GM19099 (cell line): ENCODE measurements around the gene IQSEC1.

Experiments
- POLR2A ChIP-seq: IDR thresholded peaks from 3 replicates; pipeline ENCODE4 v1.6.1; 2011; ENCODE audit warnings: low read depth; ENCODE audit not compliant: insufficient read length; ENCODE audit errors: extremely low read depth

Gene IQSEC1

GRCh38 chr3:13055634-13056033, 17.6 kb downstream of the IQSEC1 start:
- no peak for TF ChIP-seq POLR2A

GRCh38 chr3:13054341-13055285, 18.6 kb downstream of the IQSEC1 start:
- TF ChIP-seq POLR2A = no peak

- TF ChIP-seq POLR2A = no peak
Observed at GRCh38 chr3:13053893-13054292, 19.3 kb downstream of the IQSEC1 start.

- no peak for TF ChIP-seq POLR2A
Observed at GRCh38 chr3:13053420-13053819, 19.8 kb downstream of the IQSEC1 start.

- TF ChIP-seq POLR2A = no peak
Observed at GRCh38 chr3:13052191-13052820, 20.9 kb downstream of the IQSEC1 start.

GRCh38 chr3:13051581-13051980, 21.6 kb downstream of the IQSEC1 start:
- TF ChIP-seq POLR2A = no peak

GRCh38 chr3:13051066-13051465, 22.2 kb downstream of the IQSEC1 start:
- no peak for TF ChIP-seq POLR2A

- TF ChIP-seq POLR2A = no peak
Observed at GRCh38 chr3:13050446-13050845, 22.8 kb downstream of the IQSEC1 start.

- no peak for TF ChIP-seq POLR2A
Observed at GRCh38 chr3:13049400-13049799, 23.8 kb downstream of the IQSEC1 start.

GRCh38 chr3:13047296-13048165, 25.7 kb downstream of the IQSEC1 start:
- no peak for TF ChIP-seq POLR2A

GRCh38 chr3:13046569-13047274, 26.5 kb downstream of the IQSEC1 start:
- TF ChIP-seq POLR2A = peak; percentile 15

- peak; percentile 34 for TF ChIP-seq POLR2A
Observed at GRCh38 chr3:13045904-13046568, 27.2 kb downstream of the IQSEC1 start.

- TF ChIP-seq POLR2A = no peak
Observed at GRCh38 chr3:13045241-13045903, 27.9 kb downstream of the IQSEC1 start.
